Activated CD4-positive, alpha-beta T cell treated with anti-CD3 and anti-CD28 coated beads for 36 hours (primary cell): ENCODE data around the gene CYLC1. TPM values are rescaled to one million over a fixed set of nuclear protein-coding genes. Genes with fewer than 3 reads are reported as not detected.

Source experiments
- ATAC-seq: fragments of 200-7000 bp; cut with Tn5 transposase; one replicate; pipeline ENCODE4 v1.10.0; 2021; ENCODE audit warnings: mild to moderate bottlenecking, moderate library complexity
- CTCF ChIA-PET: fragments of 350-600 bp; sonication (Branson Sonifier 250); formaldehyde crosslinking; loops from one replicate; lab custom pipeline; 2021; ENCODE audit warnings: antibody characterized with exemption; lab: Charles Lee
- POLR2A ChIA-PET: fragments of 350-600 bp; sonication (Branson Sonifier 250); formaldehyde crosslinking; loops from one replicate; lab custom pipeline; 2021; ENCODE audit warnings: antibody characterized with exemption, inconsistent platforms; lab: Charles Lee
- DNase-seq: peaks from one replicate; pipeline ENCODE4 v3.0.0-alpha.2; 2020
- H3K27ac Mint-ChIP-seq: one replicate; pipeline ENCODE4 v1.8.0; 2021; ENCODE audit warnings: mixed read lengths
- H3K27me3 Mint-ChIP-seq: one replicate; pipeline ENCODE4 v1.8.0; 2021; ENCODE audit warnings: mixed read lengths
- H3K36me3 Mint-ChIP-seq: one replicate; pipeline ENCODE4 v1.8.0; 2021; ENCODE audit warnings: low read depth, mixed read lengths
- H3K4me1 Mint-ChIP-seq: one replicate; pipeline ENCODE4 v1.8.0; 2021; ENCODE audit warnings: mixed read lengths
- H3K4me3 Mint-ChIP-seq: one replicate; pipeline ENCODE4 v1.8.0; 2021; ENCODE audit warnings: mild to moderate bottlenecking, moderate library complexity, mixed read lengths
- H3K9me3 Mint-ChIP-seq: one replicate; pipeline ENCODE4 v1.8.0; 2021; ENCODE audit warnings: low read depth, mixed read lengths
- intact Hi-C, 2 experiments: fragments of 100-400 bp; cut with DNase I in 1 of 2; cut with micrococcal nuclease in 1 of 2; formaldehyde crosslinking; loops; one replicate each; pipeline versions ENCODE4 v1.14.2 to v1.15.1; 2022 to 2024; cut with DNase I, micrococcal nuclease
- total RNA-seq, 2 experiments: library from RNA; stranded (reverse); gene quantifications; one replicate each; pipeline ENCODE4 v1.2.3, GENCODE V29; 2021

Gene CYLC1
- total RNA-seq = not detected

- DNase-seq (no peak), ATAC-seq (no peak)
- Mint-ChIP-seq H3K27me3 (no peaks in the 10 kb centered on the region), H3K9me3 (no peaks in the 10 kb centered on the region), H3K4me1 (no peaks in the 10 kb centered on the region), H3K4me3 (no peak within 1 kb of the TSS), H3K27ac (no peak within 1 kb of the TSS), H3K36me3 (no peaks in the 10 kb centered on the region)
- intact Hi-C loops = no loop called here
- ChIA-PET POLR2A (no interaction called here), CTCF (no interaction called here)
Observed at GRCh38 chrX:83860846-83861245, at the start of gene CYLC1. TSS of gene CYLC1 (plus strand) at chrX:83861146. CDS start at chrX:83861183, 37 bp downstream.

- Mint-ChIP-seq H3K9me3 (peaks cover 9% of the 10 kb centered on the region), H3K4me3 (no peak overlapping the region), H3K36me3 (no peaks in the 10 kb centered on the region), H3K27me3 (no peaks in the 10 kb centered on the region), H3K4me1 (no peaks in the 10 kb centered on the region), H3K27ac (no peak overlapping the region)
- intact Hi-C loops = no loop called here
- ChIA-PET CTCF (no interaction called here), POLR2A (no interaction called here)
- ATAC-seq = no peak
- DNase-seq = no peak
Observed at GRCh38 chrX:83819304-83819703, 41.6 kb upstream of the CYLC1 start.

GRCh38 chrX:83829874-83830273 lies 31.1 kb upstream of the CYLC1 start:
- no peaks in the 10 kb centered on the region for H3K4me1 Mint-ChIP-seq
- ChIA-PET CTCF (no interaction called here), POLR2A (no interaction called here)
- H3K27ac Mint-ChIP-seq = no peak overlapping the region
- H3K27me3 Mint-ChIP-seq = no peaks in the 10 kb centered on the region
- no peak for ATAC-seq
- no peaks in the 10 kb centered on the region for H3K36me3 Mint-ChIP-seq
- no peak for DNase-seq
- intact Hi-C loops = no loop called here
- no peak overlapping the region for H3K4me3 Mint-ChIP-seq
- H3K9me3 Mint-ChIP-seq = no peaks in the 10 kb centered on the region

- no peak overlapping the region for H3K4me3 Mint-ChIP-seq
- DNase-seq = peak; percentile 3
- intact Hi-C loops = loop anchor here in 1 of 2 experiments (5.0 to 10.0 kb wide), 2 partner anchors 191 to 838 kb away; no protein-coding TSS in a partner anchor
- ATAC-seq = no peak
- ChIA-PET POLR2A (no interaction called here), CTCF (no interaction called here)
- no peaks in the 10 kb centered on the region for H3K9me3 Mint-ChIP-seq
- H3K27me3 Mint-ChIP-seq = no peaks in the 10 kb centered on the region
- H3K4me1 Mint-ChIP-seq = no peaks in the 10 kb centered on the region
- no peaks in the 10 kb centered on the region for H3K36me3 Mint-ChIP-seq
- H3K27ac Mint-ChIP-seq = no peak overlapping the region
Observed at GRCh38 chrX:83845397-83845796, 15.5 kb upstream of the CYLC1 start.

- H3K36me3 Mint-ChIP-seq = no peaks in the 10 kb centered on the region
- ATAC-seq (no peak), DNase-seq (no peak)
- ChIA-PET POLR2A (no interaction called here), CTCF (no interaction called here)
- H3K4me3 Mint-ChIP-seq = no peak overlapping the region
- intact Hi-C loops = loop anchor here in 1 of 2 experiments (5.0 to 10.0 kb wide), 2 partner anchors 193 to 840 kb away; no protein-coding TSS in a partner anchor
- H3K27me3 Mint-ChIP-seq = no peaks in the 10 kb centered on the region
- H3K4me1 Mint-ChIP-seq = no peaks in the 10 kb centered on the region
- H3K27ac Mint-ChIP-seq = no peak overlapping the region
- no peaks in the 10 kb centered on the region for H3K9me3 Mint-ChIP-seq
Observed at GRCh38 chrX:83847339-83847738, 13.6 kb upstream of the CYLC1 start.

GRCh38 chrX:83888585-83888984 lies 27.6 kb downstream of the CYLC1 start:
- intact Hi-C loops = no loop called here
- Mint-ChIP-seq H3K27me3 (no peaks in the 10 kb centered on the region), H3K9me3 (no peaks in the 10 kb centered on the region), H3K4me3 (no peak overlapping the region), H3K27ac (no peak overlapping the region), H3K36me3 (no peaks in the 10 kb centered on the region), H3K4me1 (no peaks in the 10 kb centered on the region)
- DNase-seq (no peak), ATAC-seq (no peak)
- ChIA-PET CTCF (no interaction called here), POLR2A (no interaction called here)

- Mint-ChIP-seq H3K4me1 (no peaks in the 10 kb centered on the region), H3K36me3 (no peaks in the 10 kb centered on the region), H3K27ac (no peak overlapping the region), H3K27me3 (no peaks in the 10 kb centered on the region), H3K4me3 (no peak overlapping the region), H3K9me3 (no peaks in the 10 kb centered on the region)
- ChIA-PET CTCF (no interaction called here), POLR2A (no interaction called here)
- intact Hi-C loops = no loop called here
- ATAC-seq = no peak
- DNase-seq = no peak
Observed at GRCh38 chrX:83892433-83892832, 31.5 kb downstream of the CYLC1 start.

GRCh38 chrX:83906921-83907320 lies 46.0 kb downstream of the CYLC1 start:
- Mint-ChIP-seq H3K4me3 (no peak overlapping the region), H3K9me3 (no peaks in the 10 kb centered on the region), H3K36me3 (no peaks in the 10 kb centered on the region), H3K27ac (no peak overlapping the region), H3K4me1 (no peaks in the 10 kb centered on the region), H3K27me3 (no peaks in the 10 kb centered on the region)
- CTCF ChIA-PET = no interaction called here
- POLR2A ChIA-PET = no interaction called here
- no peak for DNase-seq
- intact Hi-C loops = no loop called here
- no peak for ATAC-seq

GRCh38 chrX:83916525-83916924 lies 55.6 kb downstream of the CYLC1 start:
- intact Hi-C loops = no loop called here
- no peaks in the 10 kb centered on the region for H3K27me3 Mint-ChIP-seq
- CTCF ChIA-PET = no interaction called here
- H3K4me1 Mint-ChIP-seq = no peaks in the 10 kb centered on the region
- POLR2A ChIA-PET = no interaction called here
- DNase-seq (peak; percentile 3), ATAC-seq (no peak)
- H3K9me3 Mint-ChIP-seq = no peaks in the 10 kb centered on the region
- no peak overlapping the region for H3K4me3 Mint-ChIP-seq
- H3K27ac Mint-ChIP-seq = no peak overlapping the region
- H3K36me3 Mint-ChIP-seq = no peaks in the 10 kb centered on the region

- no peak overlapping the region for H3K4me3 Mint-ChIP-seq
- POLR2A ChIA-PET = no interaction called here
- ATAC-seq = no peak
- no peaks in the 10 kb centered on the region for H3K9me3 Mint-ChIP-seq
- no peak overlapping the region for H3K27ac Mint-ChIP-seq
- intact Hi-C loops = no loop called here
- no peaks in the 10 kb centered on the region for H3K27me3 Mint-ChIP-seq
- no peaks in the 10 kb centered on the region for H3K4me1 Mint-ChIP-seq
- CTCF ChIA-PET = no interaction called here
- no peak for DNase-seq
- H3K36me3 Mint-ChIP-seq = no peaks in the 10 kb centered on the region
Observed at GRCh38 chrX:83934220-83934619, 73.3 kb downstream of the CYLC1 start.
